GM20000 (cell line): Measurements from ENCODE around the gene IL6R.

Experiments used
- DNase-seq: peaks from one replicate; pipeline ENCODE4 v3.0.0; 2012; ENCODE audit warnings: low spot score
- CTCF ChIP-seq: IDR thresholded peaks from 2 replicates; pipeline ENCODE4 v1.5.1; 2012; ENCODE audit warnings: mild to moderate bottlenecking, control low read depth; ENCODE audit errors: extremely low read depth, missing control alignments

The IL6R gene

GRCh38 chr1:154384650-154385489, 20.3 kb upstream of the IL6R start:
- no peak for DNase-seq
- no peak for TF ChIP-seq CTCF

DNA sequence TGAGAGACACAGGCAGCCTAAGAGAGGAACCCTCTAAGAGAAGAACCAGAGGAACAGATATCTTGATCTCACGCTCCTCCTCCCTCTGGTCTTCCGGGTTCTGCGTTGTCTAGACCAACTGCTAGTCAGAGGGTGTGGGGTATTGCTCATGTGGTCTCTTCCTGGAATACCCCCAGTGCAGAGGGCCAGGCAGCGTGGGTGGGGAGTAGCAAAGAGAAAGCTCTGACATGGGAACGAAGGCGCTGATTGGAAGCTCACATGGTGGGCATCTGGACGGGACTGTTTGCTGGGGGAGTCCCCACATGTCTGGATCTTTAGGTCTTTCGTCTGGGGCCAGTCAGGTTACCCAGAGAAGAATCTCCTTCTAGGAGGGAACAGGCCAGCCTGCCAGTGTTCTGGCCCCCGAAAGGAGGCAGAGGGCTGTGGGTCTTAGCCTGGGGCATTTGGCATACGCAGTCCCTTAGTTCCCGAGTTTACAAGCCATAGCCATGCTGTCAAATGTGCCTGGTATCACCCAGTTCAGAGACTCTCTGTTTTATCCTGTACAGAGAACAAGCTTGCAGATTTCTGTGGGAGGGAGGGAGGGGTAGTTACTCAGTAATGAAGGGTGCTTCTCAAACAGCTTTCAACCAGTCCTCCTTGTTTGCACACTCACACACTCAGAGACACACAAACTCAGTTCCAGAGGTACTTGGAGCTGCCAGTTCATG, 18.3 kb upstream of the IL6R start:
- peak; percentile 66 for DNase-seq
- TF ChIP-seq CTCF: no peak

GRCh38 chr1:154391086-154391770, 13.9 kb upstream of the IL6R start:
- TF ChIP-seq CTCF: no peak
- DNase-seq: no peak

DNA sequence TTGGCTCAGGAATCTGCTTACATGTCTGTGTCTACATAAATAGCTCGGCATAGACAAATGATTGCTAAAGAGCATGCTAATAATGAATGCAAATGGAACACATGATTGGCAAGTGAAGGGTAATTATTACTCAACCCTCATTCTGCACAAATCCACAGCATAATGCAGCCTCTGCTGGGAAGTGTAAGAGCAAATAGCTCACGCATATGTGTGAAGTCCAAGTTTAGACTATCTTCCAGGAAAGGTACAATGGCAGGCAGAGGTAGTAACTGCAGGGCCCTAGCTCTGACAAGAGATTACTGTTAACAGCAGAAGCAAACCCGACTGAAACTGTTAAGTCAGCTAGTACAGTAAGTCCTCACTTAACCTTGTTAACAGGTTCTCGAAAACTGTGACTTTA, 7.0 kb upstream of the IL6R start:
- no peak for TF ChIP-seq CTCF
- DNase-seq: no peak

DNA sequence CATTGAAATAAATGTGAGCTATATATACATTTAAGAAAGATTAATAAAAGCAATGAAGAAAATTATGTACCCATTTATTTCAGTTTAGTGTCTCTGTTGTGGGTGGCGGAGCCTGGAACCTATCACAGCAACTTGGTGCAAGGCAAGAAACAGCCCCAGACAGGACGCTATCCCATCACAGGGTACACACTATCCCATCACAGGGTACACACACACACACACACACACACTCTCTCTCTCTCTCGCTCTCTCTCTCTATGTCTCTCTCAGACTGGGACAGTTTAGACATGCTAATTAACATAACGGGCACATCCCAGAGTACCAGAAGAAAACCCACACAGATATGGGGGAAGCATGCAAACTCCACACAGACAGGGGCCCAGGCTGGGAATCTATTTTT, 6.5 kb upstream of the IL6R start:
- no peak for DNase-seq
- no peak for TF ChIP-seq CTCF

- no peak for TF ChIP-seq CTCF
- DNase-seq: no peak
Measured at GRCh38 chr1:154400381-154400801, 4.8 kb upstream of the IL6R start.
